Measurements from ENCODE around the gene CNGA1.
"Not testable (repeated sequence)": the region's sequence is repeated elsewhere in the genome, so short reads cannot be mapped to it uniquely, and the experiment has no call there.

- TF ChIP-seq POLR2A, POLR2AphosphoS5 (IDR thresholded peaks at IDR 0.05): not testable (repeated sequence)
- TF ChIP-seq, protein P1, sequence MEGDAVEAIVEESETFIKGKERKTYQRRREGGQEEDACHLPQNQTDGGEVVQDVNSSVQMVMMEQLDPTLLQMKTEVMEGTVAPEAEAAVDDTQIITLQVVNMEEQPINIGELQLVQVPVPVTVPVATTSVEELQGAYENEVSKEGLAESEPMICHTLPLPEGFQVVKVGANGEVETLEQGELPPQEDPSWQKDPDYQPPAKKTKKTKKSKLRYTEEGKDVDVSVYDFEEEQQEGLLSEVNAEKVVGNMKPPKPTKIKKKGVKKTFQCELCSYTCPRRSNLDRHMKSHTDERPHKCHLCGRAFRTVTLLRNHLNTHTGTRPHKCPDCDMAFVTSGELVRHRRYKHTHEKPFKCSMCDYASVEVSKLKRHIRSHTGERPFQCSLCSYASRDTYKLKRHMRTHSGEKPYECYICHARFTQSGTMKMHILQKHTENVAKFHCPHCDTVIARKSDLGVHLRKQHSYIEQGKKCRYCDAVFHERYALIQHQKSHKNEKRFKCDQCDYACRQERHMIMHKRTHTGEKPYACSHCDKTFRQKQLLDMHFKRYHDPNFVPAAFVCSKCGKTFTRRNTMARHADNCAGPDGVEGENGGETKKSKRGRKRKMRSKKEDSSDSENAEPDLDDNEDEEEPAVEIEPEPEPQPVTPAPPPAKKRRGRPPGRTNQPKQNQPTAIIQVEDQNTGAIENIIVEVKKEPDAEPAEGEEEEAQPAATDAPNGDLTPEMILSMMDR (IDR thresholded peaks at IDR 0.05 in 8 of 11, conservative IDR thresholded peaks at IDR 0.05 in 3 of 11) = not testable (repeated sequence)
These were observed 93.2 kb downstream of the CNGA1 start for GRCh38 chr4:47923261-47923608.

All from spleen (tissue), 7 donors.